Spleen (tissue), 7 donors: ENCODE results near the gene PRG3.

ENCODE experiments used
- CTCF ChIP-seq, 11 experiments: fragments of 200-600 bp in 7 of 11; fragments of 450-650 bp in 4 of 11; sonication (generic) in 4 of 11; IDR thresholded peaks in 8 of 11; conservative IDR thresholded peaks in 3 of 11; 1 replicate in 7 of 11; 2 replicates in 4 of 11; pipeline versions ENCODE4 v1.4.0 to v1.8.0; 2016 to 2021; ENCODE audit warnings: antibody characterized with exemption in 11 of 11, inconsistent platforms in 4 of 11, mild to moderate bottlenecking in 1 of 11
- POLR2A ChIP-seq, 3 donors: fragments of 450-650 bp; IDR thresholded peaks; one replicate each; pipeline ENCODE4 v1.5.1; 2017; ENCODE audit warnings: antibody characterized with exemption in 3 of 3, mild to moderate bottlenecking in 1 of 3
- donor health status: DM: no; HTN: no; CAD: no; lungs with moderate emphysema.
- donor health status: DM: no; HTN: no; CAD: no.
- donor health status: DM: no; HTN: no; CAD: no.

GRCh38 chr11:57397394-57397990 is 16.5 kb upstream of the PRG3 start:
- TF ChIP-seq CTCF (IDR thresholded peaks at IDR 0.05 in 8 of 11, conservative IDR thresholded peaks at IDR 0.05 in 3 of 11) (no peak), POLR2A (IDR thresholded peaks at IDR 0.05) (no peak)
